GM11168 (cell line): ENCODE results near the gene HSPB1.

Source experiments
- in situ Hi-C: fragments of 300-500 bp; cut with MboI; formaldehyde crosslinking; loops from one replicate; pipeline ENCODE4 v1.12.0; 2022; ENCODE audit warnings: low sequenced_read_pairs; ENCODE audit not compliant: unreplicated experiment

The HSPB1 gene

GRCh38 chr7:76353744-76354143, 51.3 kb downstream of the HSPB1 start:
- in situ Hi-C loops = no loop called here
